ENCODE results near the gene RITA1. TPM values are rescaled to one million over a fixed set of nuclear protein-coding genes. Genes with fewer than 3 reads are reported as not detected.

Gene RITA1
- total RNA-seq, 1 donor from 2014 or later = 26.6 TPM

DNA sequence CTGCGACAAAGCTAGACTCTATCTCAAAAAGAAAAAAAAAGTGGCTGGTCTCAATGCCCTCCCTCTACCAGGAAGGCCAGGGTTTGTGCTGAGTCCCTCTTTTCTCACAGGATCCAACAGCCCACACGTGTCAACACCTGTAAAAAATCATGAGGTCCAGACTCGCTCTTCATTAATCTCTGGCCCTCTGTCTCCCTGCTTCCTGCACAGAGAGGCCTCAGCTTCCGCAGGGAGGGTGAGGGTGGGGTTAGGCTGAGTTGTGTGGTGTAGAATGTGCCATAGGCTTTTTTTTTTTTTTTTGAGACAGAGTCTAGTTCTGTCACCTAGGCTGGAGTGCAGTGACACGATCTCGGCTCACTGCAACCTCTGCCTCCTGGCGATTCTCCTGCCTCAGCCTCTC is 29.9 kb upstream of the RITA1 start:
- no peak for DNase-seq (ENCODE audit: low read depth)
- TF ChIP-seq, protein P1, sequence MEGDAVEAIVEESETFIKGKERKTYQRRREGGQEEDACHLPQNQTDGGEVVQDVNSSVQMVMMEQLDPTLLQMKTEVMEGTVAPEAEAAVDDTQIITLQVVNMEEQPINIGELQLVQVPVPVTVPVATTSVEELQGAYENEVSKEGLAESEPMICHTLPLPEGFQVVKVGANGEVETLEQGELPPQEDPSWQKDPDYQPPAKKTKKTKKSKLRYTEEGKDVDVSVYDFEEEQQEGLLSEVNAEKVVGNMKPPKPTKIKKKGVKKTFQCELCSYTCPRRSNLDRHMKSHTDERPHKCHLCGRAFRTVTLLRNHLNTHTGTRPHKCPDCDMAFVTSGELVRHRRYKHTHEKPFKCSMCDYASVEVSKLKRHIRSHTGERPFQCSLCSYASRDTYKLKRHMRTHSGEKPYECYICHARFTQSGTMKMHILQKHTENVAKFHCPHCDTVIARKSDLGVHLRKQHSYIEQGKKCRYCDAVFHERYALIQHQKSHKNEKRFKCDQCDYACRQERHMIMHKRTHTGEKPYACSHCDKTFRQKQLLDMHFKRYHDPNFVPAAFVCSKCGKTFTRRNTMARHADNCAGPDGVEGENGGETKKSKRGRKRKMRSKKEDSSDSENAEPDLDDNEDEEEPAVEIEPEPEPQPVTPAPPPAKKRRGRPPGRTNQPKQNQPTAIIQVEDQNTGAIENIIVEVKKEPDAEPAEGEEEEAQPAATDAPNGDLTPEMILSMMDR (conservative IDR thresholded peaks at IDR 0.05; ENCODE audit: low read depth, low read length) = no peak
- H3K4me3 ChIP-seq (ENCODE audit: low read depth, low read length) = no peak overlapping the region

DNA sequence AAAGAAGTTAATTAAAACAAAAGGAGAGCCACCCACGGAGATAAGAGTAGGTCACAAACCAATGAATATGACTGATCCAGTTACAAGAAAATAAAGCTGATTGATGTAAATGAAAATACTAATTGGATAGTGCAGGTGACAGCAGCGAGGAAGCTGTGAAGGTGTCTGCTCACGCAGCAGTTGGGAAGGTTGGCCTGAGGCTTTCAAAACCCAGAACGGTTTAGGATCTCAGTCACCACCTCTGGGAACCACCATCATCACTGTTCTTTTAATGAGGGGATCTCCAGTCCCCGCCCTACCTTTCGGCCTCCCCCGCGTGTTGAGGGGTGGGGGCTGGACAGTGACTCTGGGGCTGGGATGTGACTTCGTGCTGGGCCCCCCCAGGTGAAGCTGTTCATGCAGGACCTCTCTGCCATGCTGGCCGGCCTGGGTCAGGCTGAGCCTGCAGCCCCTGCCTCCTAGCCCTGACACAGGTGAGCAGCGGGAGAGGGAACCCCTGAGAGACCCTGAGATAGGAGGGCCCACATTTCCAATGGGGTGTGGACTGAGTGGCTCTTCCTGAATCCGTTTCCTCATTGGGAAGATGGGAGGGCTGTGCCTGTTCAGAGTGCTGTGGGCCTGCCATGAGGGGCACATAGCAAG is 28.2 kb upstream of the RITA1 start:
- H3K4me3 ChIP-seq (ENCODE audit: low read depth, low read length) = no peak overlapping the region
- no peak for DNase-seq (ENCODE audit: low read depth)
- TF ChIP-seq, protein P1 (conservative IDR thresholded peaks at IDR 0.05; ENCODE audit: low read depth, low read length) = no peak

DNA sequence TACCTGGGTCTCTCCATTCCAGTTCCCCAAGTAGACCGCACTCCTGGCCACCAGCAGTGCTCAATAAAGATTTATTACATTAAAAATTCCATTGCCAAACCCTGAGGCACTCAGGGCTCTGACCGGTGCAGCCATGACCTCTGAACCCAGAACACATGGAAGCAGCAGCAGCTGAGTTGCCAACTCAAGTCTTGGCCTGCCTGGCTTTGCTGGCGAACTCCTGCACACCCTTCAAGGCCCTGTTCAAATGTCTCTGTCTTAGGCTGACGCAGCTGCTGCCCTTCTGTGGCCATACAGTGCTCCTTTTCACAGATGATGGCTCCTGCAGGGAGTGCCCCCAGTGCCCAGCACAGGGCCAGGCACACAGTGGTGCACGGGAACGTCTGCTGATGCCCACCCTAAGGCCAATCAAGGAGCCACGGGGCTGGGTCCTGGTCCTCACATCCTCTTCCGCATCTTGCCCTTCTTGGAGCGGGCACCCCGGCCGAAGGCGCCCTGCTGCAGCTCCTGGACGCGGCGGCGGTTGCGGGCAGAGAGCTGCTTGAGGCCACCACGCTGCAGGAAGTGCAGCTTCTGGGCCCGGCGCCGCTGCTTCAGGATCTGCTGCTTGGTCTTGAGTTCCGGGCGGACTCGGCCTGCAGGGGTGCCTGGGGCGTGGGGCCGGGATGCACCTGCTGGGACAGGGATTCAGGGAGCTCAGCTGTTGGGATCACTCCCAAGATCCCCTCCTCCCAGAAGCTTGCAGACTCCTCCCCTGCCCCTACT is 26.9 kb upstream of the RITA1 start:
- DNase-seq (ENCODE audit: low read depth) = no peak
- H3K4me3 ChIP-seq (ENCODE audit: low read depth, low read length) = no peak overlapping the region
- TF ChIP-seq, protein P1 (conservative IDR thresholded peaks at IDR 0.05; ENCODE audit: low read depth, low read length) = no peak

DNA sequence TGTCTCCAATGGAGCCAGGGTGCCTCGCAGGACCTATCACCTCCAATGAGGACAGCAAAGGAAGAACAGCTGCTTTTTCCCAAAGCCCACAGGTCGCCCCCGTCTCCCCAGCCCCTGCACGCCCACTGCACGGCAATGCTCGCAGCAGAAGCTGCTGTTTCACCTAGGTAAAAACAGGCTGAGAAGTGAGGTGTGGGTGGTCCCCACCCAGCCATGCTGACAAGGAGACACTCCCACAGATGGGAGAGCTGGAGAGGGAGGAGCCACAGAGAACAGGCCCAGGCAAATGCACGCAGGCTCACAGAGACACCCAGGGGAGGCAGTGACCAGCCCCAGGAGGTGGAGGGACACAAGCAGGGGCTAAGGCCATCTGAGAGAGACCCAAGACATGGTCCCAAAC is 25.6 kb upstream of the RITA1 start:
- no peak overlapping the region for H3K4me3 ChIP-seq (ENCODE audit: low read depth, low read length)
- DNase-seq (ENCODE audit: low read depth) = no peak
- TF ChIP-seq, protein P1 (conservative IDR thresholded peaks at IDR 0.05; ENCODE audit: low read depth, low read length) = no peak

DNA sequence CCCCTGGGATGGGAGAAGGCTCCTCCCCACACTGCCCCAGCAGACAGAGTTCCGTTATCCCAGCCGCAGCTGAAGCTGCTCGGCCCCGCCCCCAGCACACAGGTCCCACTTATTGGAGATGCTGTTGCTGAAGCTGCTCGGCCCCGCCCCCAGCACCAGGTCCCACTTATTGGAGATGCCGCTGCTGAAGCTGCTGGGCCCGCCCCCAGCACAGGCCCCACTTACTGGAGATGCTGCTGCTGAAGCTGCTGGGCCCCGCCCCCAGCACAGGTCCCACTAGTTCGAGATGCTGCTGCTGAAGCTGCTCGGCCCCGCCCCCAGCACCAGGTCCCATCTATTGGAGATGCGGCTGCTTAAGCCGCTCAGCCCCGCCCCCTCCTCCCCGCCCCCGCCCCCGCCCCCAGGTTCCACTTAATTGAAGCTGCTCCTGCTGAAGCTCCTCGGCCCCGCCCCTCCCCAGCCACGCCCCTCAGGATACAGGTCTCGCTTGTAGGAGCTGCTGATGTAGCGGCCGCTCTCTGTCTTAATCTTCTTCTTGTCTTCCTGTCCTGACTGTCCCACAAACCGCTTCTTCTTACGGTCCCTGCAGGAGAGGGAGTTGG is 24.0 kb upstream of the RITA1 start:
- no peak for DNase-seq (ENCODE audit: low read depth)
- TF ChIP-seq, protein P1 (conservative IDR thresholded peaks at IDR 0.05; ENCODE audit: low read depth, low read length) = no peak
- H3K4me3 ChIP-seq (ENCODE audit: low read depth, low read length) = no peak overlapping the region

DNA sequence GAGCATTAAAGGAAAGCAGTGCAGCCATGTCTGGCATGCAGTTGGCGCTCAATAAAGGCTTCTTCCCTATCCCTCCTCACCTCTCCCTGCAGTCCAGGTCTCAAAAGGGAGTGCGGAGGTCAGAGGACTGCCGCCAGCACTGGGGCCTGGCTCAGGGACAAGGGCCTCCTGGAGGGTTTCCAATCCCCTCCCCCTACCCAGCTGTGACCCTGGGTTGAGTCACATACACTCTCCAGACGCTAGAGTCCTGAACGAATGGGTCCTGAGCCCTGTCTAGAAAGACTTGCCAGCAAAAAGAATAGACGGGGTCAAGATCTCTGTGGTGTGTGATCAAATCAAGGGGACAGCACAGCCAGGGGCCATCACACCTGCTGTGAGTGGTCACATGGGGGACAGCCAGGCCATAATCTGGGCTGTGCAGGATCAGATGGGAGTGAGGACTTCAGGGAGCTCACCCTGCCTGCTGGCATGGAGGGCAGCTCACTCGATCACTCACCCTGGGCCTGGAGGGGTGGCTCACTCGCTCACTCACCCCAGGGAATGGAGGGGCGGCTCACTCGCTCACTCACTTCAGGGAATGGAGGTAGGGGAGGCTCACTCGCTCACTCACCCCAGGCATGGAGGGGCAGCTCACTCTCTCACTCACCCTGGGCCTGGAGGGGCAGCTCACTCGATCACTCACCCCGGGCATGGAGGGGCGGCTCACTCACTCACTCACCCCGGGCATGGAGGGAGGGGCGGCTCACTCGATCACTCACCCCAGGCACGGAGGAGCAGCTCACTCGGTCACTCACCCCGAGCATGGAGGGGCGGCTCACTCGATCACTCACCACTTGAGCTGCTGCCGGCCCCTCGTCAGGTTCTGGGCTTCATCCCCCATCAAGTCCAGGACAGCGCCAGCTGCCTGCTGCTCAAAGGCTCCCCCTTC is 23.2 kb upstream of the RITA1 start:
- no peak overlapping the region for H3K4me3 ChIP-seq (ENCODE audit: low read depth, low read length)
- DNase-seq (ENCODE audit: low read depth) = no peak
- TF ChIP-seq, protein P1 (conservative IDR thresholded peaks at IDR 0.05; ENCODE audit: low read depth, low read length) = no peak

Measured in epithelial cell of proximal tubule (primary cell).